NT2/D1 (cell line): ENCODE measurements around the gene FAM83D.

Source experiments
- YY1 ChIP-seq: IDR thresholded peaks from 2 replicates; pipeline ENCODE4 v1.6.1; 2011; ENCODE audit not compliant: insufficient read length, insufficient read depth
- ZNF274 ChIP-seq: IDR thresholded peaks from 2 replicates; pipeline ENCODE4 v1.6.1; 2011; ENCODE audit warnings: mild to moderate bottlenecking, low read depth, low read length

DNA sequence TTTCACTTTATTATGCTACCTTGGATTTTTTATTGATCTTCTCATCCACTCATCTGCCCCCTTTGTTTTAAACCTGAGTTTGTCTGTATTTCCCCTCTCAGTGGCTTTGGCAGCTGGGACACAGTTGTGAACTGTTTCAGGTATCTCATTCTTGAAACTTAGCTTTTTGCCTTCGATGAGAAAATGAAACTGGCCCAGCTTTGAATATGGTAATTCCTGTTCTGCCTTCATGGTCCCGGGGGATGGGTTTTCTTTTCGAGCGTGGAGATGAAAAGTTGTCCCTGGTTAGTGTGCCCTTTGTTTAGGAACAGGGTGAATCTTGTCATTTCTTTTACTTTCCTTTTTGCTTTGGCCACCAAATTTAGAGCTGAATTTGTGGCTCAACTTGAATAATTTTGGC, 61.6 kb downstream of the FAM83D start:
- TF ChIP-seq ZNF274 (no peak), YY1 (no peak)
